BLaER1 (cell line): ENCODE data around the gene SHC3.

Experiments
- H3K27ac ChIP-seq: shearing (Covaris generic); formaldehyde crosslinking; 2 replicates; pipeline ENCODE4 v1.8.1; 2022
- H3K27me3 ChIP-seq: shearing (Covaris generic); formaldehyde crosslinking; 2 replicates; pipeline ENCODE4 v1.8.1; 2022
- H3K36me3 ChIP-seq: shearing (Covaris generic); formaldehyde crosslinking; 2 replicates; pipeline ENCODE4 v1.8.1; 2022
- H3K4me1 ChIP-seq: shearing (Covaris generic); formaldehyde crosslinking; 2 replicates; pipeline ENCODE4 v1.8.1; 2022
- H3K4me2 ChIP-seq: shearing (Covaris generic); formaldehyde crosslinking; 2 replicates; pipeline ENCODE4 v1.8.1; 2022
- H3K4me3 ChIP-seq: shearing (Covaris generic); formaldehyde crosslinking; 2 replicates; pipeline ENCODE4 v1.8.1; 2022
- H3K9ac ChIP-seq: shearing (Covaris generic); formaldehyde crosslinking; 2 replicates; pipeline ENCODE4 v1.8.1; 2022
- H3K9me3 ChIP-seq: shearing (Covaris generic); formaldehyde crosslinking; 2 replicates; pipeline ENCODE4 v1.8.1; 2022
- H4K20me1 ChIP-seq: shearing (Covaris generic); formaldehyde crosslinking; 2 replicates; pipeline ENCODE4 v1.8.1; 2022
- Cebpa-rat ChIP-seq: shearing (Covaris generic); IDR thresholded peaks from 2 replicates; pipeline ENCODE4 v1.8.1; 2022

The SHC3 gene

DNA sequence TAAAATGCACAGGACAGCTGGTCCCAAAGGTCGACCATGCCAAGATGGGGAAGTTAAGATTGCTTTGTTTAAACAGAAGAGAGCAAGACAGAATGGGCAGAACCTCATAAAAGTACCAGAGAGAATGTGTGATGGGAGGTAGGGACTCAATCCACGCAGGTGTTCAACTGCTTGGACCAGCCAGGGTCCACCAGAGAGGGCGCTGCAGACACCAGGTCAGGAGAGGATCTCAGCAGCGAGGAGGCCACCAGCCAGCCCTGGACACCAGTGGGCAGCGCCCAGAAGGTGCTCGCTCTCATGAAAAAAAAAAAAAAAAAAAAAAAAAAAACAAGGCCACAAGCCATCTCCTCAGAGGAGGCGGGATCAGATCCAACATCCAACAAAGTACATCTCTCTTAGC is 81.8 kb downstream of the SHC3 start:
- Histone ChIP-seq H3K9me3 (no peaks in the 10 kb centered on the region), H3K4me3 (no peak overlapping the region), H3K4me2 (no peak overlapping the region), H3K27ac (no peak overlapping the region), H3K4me1 (no peaks in the 10 kb centered on the region), H4K20me1 (no peaks in the 10 kb centered on the region), H3K36me3 (no peaks in the 10 kb centered on the region), H3K27me3 (no peaks in the 10 kb centered on the region), H3K9ac (no peak overlapping the region)
- no peak for TF ChIP-seq Cebpa-rat

DNA sequence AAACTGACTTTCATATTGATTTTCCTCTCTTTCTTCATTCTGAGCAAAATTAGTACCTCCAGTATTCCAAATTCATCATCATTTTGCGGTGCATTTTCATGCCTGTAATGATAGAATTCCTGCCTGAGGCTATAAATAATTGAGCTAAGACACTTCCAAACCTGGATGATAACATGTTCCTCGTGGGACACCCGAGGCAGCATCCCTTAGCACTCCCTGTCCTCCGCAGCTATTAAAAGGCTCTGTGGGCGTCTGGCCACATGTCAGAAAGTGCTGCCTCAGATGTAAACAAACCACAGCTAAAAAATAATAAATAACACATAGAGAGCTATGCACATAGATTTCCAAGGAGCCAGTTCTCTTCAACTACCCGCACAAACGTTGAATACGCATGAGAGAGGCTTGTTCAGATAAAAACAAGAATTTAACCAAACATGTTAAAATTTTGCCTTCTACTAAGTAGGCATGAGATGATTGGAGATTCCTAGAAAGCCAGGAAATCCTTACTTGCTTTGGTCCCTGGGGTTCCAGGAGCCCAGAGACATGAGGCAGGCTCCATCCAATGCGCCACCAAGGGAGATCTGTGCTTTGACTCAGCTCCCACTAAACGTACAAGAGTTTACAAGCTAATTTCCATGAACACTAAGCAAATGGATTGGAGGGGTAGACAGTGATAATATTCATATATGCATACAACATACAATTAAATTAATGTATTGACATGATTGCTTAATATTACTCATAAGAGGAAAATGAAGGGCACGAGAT is 82.7 kb downstream of the SHC3 start:
- no peak overlapping the region for H3K27ac ChIP-seq
- H3K27me3 ChIP-seq: no peaks in the 10 kb centered on the region
- H3K4me2 ChIP-seq: no peak overlapping the region
- no peaks in the 10 kb centered on the region for H3K9me3 ChIP-seq
- no peaks in the 10 kb centered on the region for H3K4me1 ChIP-seq
- no peak overlapping the region for H3K9ac ChIP-seq
- no peaks in the 10 kb centered on the region for H4K20me1 ChIP-seq
- H3K4me3 ChIP-seq: no peak overlapping the region
- no peaks in the 10 kb centered on the region for H3K36me3 ChIP-seq
- no peak for TF ChIP-seq Cebpa-rat

- no peaks in the 10 kb centered on the region for H4K20me1 ChIP-seq
- no peak overlapping the region for H3K4me3 ChIP-seq
- H3K36me3 ChIP-seq: no peaks in the 10 kb centered on the region
- no peak overlapping the region for H3K27ac ChIP-seq
- no peak overlapping the region for H3K9ac ChIP-seq
- H3K27me3 ChIP-seq: no peaks in the 10 kb centered on the region
- no peaks in the 10 kb centered on the region for H3K9me3 ChIP-seq
- no peak for TF ChIP-seq Cebpa-rat
- peaks cover 6% of the 10 kb centered on the region; the same call in 1 of the 2 replicates for H3K4me1 ChIP-seq
- H3K4me2 ChIP-seq: no peak overlapping the region
Observed at GRCh38 chr9:89093201-89093975, 85.2 kb downstream of the SHC3 start.

DNA sequence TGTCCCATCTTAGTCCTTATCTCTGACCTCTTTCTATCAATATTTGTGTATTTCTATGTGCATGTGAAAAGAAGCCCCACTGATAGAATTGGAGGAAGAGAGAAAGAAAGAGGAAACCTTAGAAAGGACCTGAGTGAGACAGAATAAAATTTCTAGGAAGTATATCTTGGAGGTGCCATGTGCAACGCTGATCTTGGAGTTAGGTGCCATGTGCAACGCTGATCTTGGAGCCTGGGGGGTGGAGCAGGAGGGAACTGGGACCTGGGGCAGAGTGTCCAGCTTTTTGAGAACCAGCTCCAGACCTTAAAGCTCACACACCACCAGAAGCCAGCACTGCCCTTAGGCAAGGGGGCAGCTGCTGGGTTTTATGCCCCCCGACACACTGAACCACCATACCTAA is 89.4 kb downstream of the SHC3 start:
- Histone ChIP-seq H3K4me2 (no peak overlapping the region), H3K27me3 (no peaks in the 10 kb centered on the region), H3K36me3 (no peaks in the 10 kb centered on the region), H3K9me3 (no peaks in the 10 kb centered on the region), H3K4me3 (no peak overlapping the region), H3K27ac (no peak overlapping the region), H4K20me1 (no peaks in the 10 kb centered on the region), H3K9ac (no peak overlapping the region), H3K4me1 (peaks cover 6% of the 10 kb centered on the region; the same call in 1 of the 2 replicates)
- TF ChIP-seq Cebpa-rat: no peak

DNA sequence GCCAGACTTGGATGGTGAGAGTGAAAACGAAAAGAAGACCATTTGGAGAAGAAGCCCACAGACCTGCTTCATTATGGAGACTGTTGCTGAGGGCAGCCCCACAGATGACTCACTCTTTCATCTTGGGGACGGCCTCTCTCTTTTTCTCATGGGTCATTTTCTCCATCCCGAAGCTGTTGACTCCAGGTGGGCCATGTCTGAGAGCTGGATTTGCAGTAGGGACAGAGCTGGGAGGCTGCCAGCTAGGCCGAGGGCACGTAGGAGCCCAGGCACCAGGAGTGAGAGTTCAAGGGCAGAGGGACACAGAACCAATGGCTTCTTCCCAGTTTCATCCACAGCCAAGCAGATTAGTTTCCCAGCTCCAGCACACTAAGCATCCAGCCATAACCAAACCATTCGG is 95.0 kb downstream of the SHC3 start:
- H3K36me3 ChIP-seq: no peaks in the 10 kb centered on the region
- H3K9me3 ChIP-seq: no peaks in the 10 kb centered on the region
- H4K20me1 ChIP-seq: no peaks in the 10 kb centered on the region
- no peak for TF ChIP-seq Cebpa-rat
- no peak overlapping the region for H3K9ac ChIP-seq
- no peak overlapping the region for H3K27ac ChIP-seq
- no peaks in the 10 kb centered on the region for H3K27me3 ChIP-seq
- no peak overlapping the region for H3K4me2 ChIP-seq
- no peak overlapping the region for H3K4me3 ChIP-seq
- H3K4me1 ChIP-seq: peaks cover 2% of the 10 kb centered on the region; the same call in 1 of the 2 replicates

GRCh38 chr9:89080193-89080592 is 98.4 kb downstream of the SHC3 start:
- Histone ChIP-seq H3K27ac (no peak overlapping the region), H3K9me3 (no peaks in the 10 kb centered on the region), H3K4me2 (no peak overlapping the region), H3K27me3 (no peaks in the 10 kb centered on the region), H3K9ac (no peak overlapping the region), H3K36me3 (no peaks in the 10 kb centered on the region), H3K4me1 (no peaks in the 10 kb centered on the region), H3K4me3 (no peak overlapping the region), H4K20me1 (no peaks in the 10 kb centered on the region)
- TF ChIP-seq Cebpa-rat: no peak

- Histone ChIP-seq H4K20me1 (no peaks in the 10 kb centered on the region), H3K9me3 (no peaks in the 10 kb centered on the region), H3K4me2 (no peak overlapping the region), H3K27ac (no peak overlapping the region), H3K27me3 (no peaks in the 10 kb centered on the region), H3K4me1 (no peaks in the 10 kb centered on the region), H3K4me3 (no peak overlapping the region), H3K36me3 (no peaks in the 10 kb centered on the region), H3K9ac (no peak overlapping the region)
- no peak for TF ChIP-seq Cebpa-rat
Observed at GRCh38 chr9:89079391-89079790, 99.2 kb downstream of the SHC3 start.

GRCh38 chr9:89078860-89079259 is 99.8 kb downstream of the SHC3 start:
- no peaks in the 10 kb centered on the region for H3K4me1 ChIP-seq
- H3K9ac ChIP-seq: no peak overlapping the region
- no peaks in the 10 kb centered on the region for H3K36me3 ChIP-seq
- no peak overlapping the region for H3K4me3 ChIP-seq
- no peaks in the 10 kb centered on the region for H3K9me3 ChIP-seq
- no peak; the same call in 1 of the 2 replicates for TF ChIP-seq Cebpa-rat
- H3K27me3 ChIP-seq: no peaks in the 10 kb centered on the region
- H3K4me2 ChIP-seq: no peak overlapping the region
- H3K27ac ChIP-seq: no peak overlapping the region
- H4K20me1 ChIP-seq: no peaks in the 10 kb centered on the region

DNA sequence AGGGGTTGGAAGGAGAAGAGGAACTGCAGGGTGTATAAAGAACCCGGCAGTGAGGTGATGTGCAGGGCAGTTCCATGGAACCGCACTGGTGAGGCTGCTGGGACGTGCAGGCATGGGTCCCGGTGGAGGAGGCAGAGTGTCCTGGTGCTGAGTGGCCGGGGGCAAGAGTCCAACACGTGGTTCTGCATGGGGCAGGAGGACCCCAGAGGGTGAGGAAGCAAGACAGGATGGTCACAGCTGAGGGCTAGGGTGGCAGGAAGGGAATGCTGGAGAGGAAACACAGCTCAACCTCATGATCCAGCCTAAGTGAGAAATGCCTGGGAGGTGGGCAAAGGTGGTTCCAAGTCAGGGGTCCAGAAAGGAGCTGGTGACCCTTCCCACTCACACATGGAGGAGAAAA is 100.2 kb downstream of the SHC3 start:
- H3K27me3 ChIP-seq: no peaks in the 10 kb centered on the region
- no peaks in the 10 kb centered on the region for H3K9me3 ChIP-seq
- no peak for TF ChIP-seq Cebpa-rat
- no peak overlapping the region for H3K27ac ChIP-seq
- H3K4me2 ChIP-seq: no peak overlapping the region
- no peak overlapping the region for H3K4me3 ChIP-seq
- H4K20me1 ChIP-seq: no peaks in the 10 kb centered on the region
- H3K4me1 ChIP-seq: no peaks in the 10 kb centered on the region
- no peaks in the 10 kb centered on the region for H3K36me3 ChIP-seq
- no peak overlapping the region for H3K9ac ChIP-seq

GRCh38 chr9:89077519-89077918 is 101.1 kb downstream of the SHC3 start:
- Histone ChIP-seq H3K9ac (no peak overlapping the region), H4K20me1 (no peaks in the 10 kb centered on the region), H3K9me3 (no peaks in the 10 kb centered on the region), H3K27me3 (no peaks in the 10 kb centered on the region), H3K4me3 (no peak overlapping the region), H3K27ac (no peak overlapping the region), H3K4me2 (no peak overlapping the region), H3K36me3 (no peaks in the 10 kb centered on the region), H3K4me1 (no peaks in the 10 kb centered on the region)
- TF ChIP-seq Cebpa-rat: no peak
